NCI-H82 treated with DMSO at 0.1 percent for 48 hours (cell line): ENCODE measurements around the gene LHX3.
"Not testable (repeated sequence)": the region's sequence is repeated elsewhere in the genome, so short reads cannot be mapped to it uniquely, and the experiment has no call there.

Experiments
- DNase-seq: peaks from one replicate; lab custom pipeline; 2025; ENCODE audit not compliant: unreplicated experiment; lab: John Stamatoyannopoulos, UW

The LHX3 gene

GRCh38 chr9:136242248-136242647, 37.3 kb upstream of the LHX3 start:
- no peak for DNase-seq

- DNase-seq = no peak
Observed at GRCh38 chr9:136241542-136241941, 36.6 kb upstream of the LHX3 start.

- no peak for DNase-seq
Observed at GRCh38 chr9:136240941-136241340, 36.0 kb upstream of the LHX3 start.

GRCh38 chr9:136239983-136240330, 35.0 kb upstream of the LHX3 start:
- DNase-seq = no peak

GRCh38 chr9:136239135-136239982, 34.4 kb upstream of the LHX3 start:
- no peak for DNase-seq

GRCh38 chr9:136238342-136238732, 33.4 kb upstream of the LHX3 start:
- no peak for DNase-seq

GRCh38 chr9:136237486-136238341, 32.8 kb upstream of the LHX3 start:
- DNase-seq = no peak

- not testable (repeated sequence) for DNase-seq
Observed at GRCh38 chr9:136236471-136237410, 31.8 kb upstream of the LHX3 start.

GRCh38 chr9:136235709-136236455, 31.0 kb upstream of the LHX3 start:
- no peak for DNase-seq

GRCh38 chr9:136235171-136235570, 30.2 kb upstream of the LHX3 start:
- DNase-seq = no peak

GRCh38 chr9:136234597-136234996, 29.7 kb upstream of the LHX3 start:
- DNase-seq = no peak

- no peak for DNase-seq
Observed at GRCh38 chr9:136233868-136234267, 28.9 kb upstream of the LHX3 start.

GRCh38 chr9:136233411-136233810, 28.5 kb upstream of the LHX3 start:
- DNase-seq = no peak

- no peak for DNase-seq
Observed at GRCh38 chr9:136232969-136233368, 28.0 kb upstream of the LHX3 start.

GRCh38 chr9:136231478-136232297, 26.8 kb upstream of the LHX3 start:
- no peak for DNase-seq

GRCh38 chr9:136230773-136231172, 25.8 kb upstream of the LHX3 start:
- no peak for DNase-seq

GRCh38 chr9:136230365-136230764, 25.4 kb upstream of the LHX3 start:
- DNase-seq = no peak

- DNase-seq = no peak
Observed at GRCh38 chr9:136229096-136230065, 24.5 kb upstream of the LHX3 start.
